HCT116 (cell line): ENCODE measurements around the gene SLC39A12. TPM values are rescaled to one million over a fixed set of nuclear protein-coding genes. Genes with fewer than 3 reads are reported as not detected.

Experiments
- ATAC-seq: fragments of 200-7000 bp; cut with Tn5 transposase; 2 replicates; pipeline ENCODE4 v1.9.1; 2020; ENCODE audit warnings: mild to moderate bottlenecking, moderate library complexity
- BruUV-seq: library from RNA; stranded (reverse); fragments of 400-500 nt; replicated peaks from 2 replicates; lab custom pipeline; 2021; lab: Mats Ljungman, UMichigan
- CTCF ChIA-PET: fragments of 300-600 bp; sonication (Branson Sonifier 250); formaldehyde crosslinking; loops from one replicate; lab custom pipeline; 2021; ENCODE audit warnings: antibody characterized with exemption; lab: Charles Lee
- POLR2A ChIA-PET: fragments of 300-600, 350-600 bp; sonication (Branson Sonifier 250); formaldehyde crosslinking; loops from one replicate; lab custom pipeline; 2021; ENCODE audit warnings: antibody characterized with exemption; lab: Charles Lee
- RAD21 ChIA-PET, 2 experiments: fragments of 300-600 bp; sonication (Branson Sonifier 250); formaldehyde crosslinking; loops; one replicate each; lab custom pipeline; 2023; ENCODE audit warnings: low total read pairs in 2 of 2; ENCODE audit not compliant: uncharacterized antibody in 2 of 2, unreplicated experiment in 2 of 2, low non-redundant PET in 1 of 2; lab: Charles Lee
- DNase-seq: peaks from one replicate; pipeline ENCODE4 v3.0.0-alpha.2; 2010; ENCODE audit warnings: low read depth, low spot score
- H2AFZ ChIP-seq: fragments of 200-600 bp; shearing (Covaris generic), sonication (generic); 2 replicates; pipeline ENCODE4 v1.6.1; 2017; ENCODE audit warnings: low read depth, mixed run types, mixed read lengths, antibody characterized with exemption, low read length; ENCODE audit not compliant: poor library complexity, severe bottlenecking
- H3K27ac ChIP-seq: 2 replicates; pipeline ENCODE4 v1.5.1; 2012; ENCODE audit warnings: low read depth, low read length
- H3K27me3 ChIP-seq: fragments of 200-600 bp; sonication (generic); 2 replicates; pipeline ENCODE4 v1.6.1; 2016; ENCODE audit warnings: mixed run types, low read length, mixed read lengths; ENCODE audit not compliant: insufficient read depth
- H3K36me3 ChIP-seq, 2 experiments: fragments of 200-500 bp in 1 of 2; fragments of 200-600 bp in 1 of 2; sonication (Bioruptor generic) in 1 of 2; sonication (generic) in 1 of 2; 2 replicates each; pipeline versions ENCODE4 v1.5.1 to v1.6.1; 2014 to 2016; ENCODE audit warnings: low read length in 2 of 2, inconsistent platforms in 1 of 2, mixed read lengths in 1 of 2, mixed run types in 1 of 2; ENCODE audit not compliant: insufficient read depth in 2 of 2, control insufficient read depth in 1 of 2
- H3K4me1 ChIP-seq, 2 experiments: fragments of 200-600 bp in 1 of 2; sonication (generic) in 1 of 2; 2 replicates each; pipeline versions ENCODE4 v1.5.1 to v1.6.1; 2012 to 2017; ENCODE audit warnings: low read length in 2 of 2, inconsistent platforms in 1 of 2, mild to moderate bottlenecking in 1 of 2, mixed read lengths in 1 of 2, mixed run types in 1 of 2, moderate library complexity in 1 of 2; ENCODE audit not compliant: insufficient read depth in 2 of 2, control insufficient read depth in 1 of 2
- H3K4me2 ChIP-seq: fragments of 200-600 bp; sonication (generic); 2 replicates; pipeline ENCODE4 v1.6.1; 2017; ENCODE audit warnings: mixed run types, low read length, mixed read lengths
- H3K4me3 ChIP-seq, 2 experiments: fragments of 200-600 bp in 1 of 2; sonication (generic) in 1 of 2; replicated peaks in 1 of 2; 2 replicates each; pipeline ENCODE4 v1.5.1; 2011 to 2016; ENCODE audit warnings: low read length in 2 of 2, control low read depth in 1 of 2, low read depth in 1 of 2, mild to moderate bottlenecking in 1 of 2, mixed read lengths in 1 of 2, mixed run types in 1 of 2
- H3K79me2 ChIP-seq: fragments of 200-600 bp; sonication (generic); 2 replicates; pipeline ENCODE4 v1.6.1; 2017; ENCODE audit warnings: mild to moderate bottlenecking, mixed run types, low read length, moderate library complexity, mixed read lengths; ENCODE audit not compliant: insufficient read depth
- H3K9ac ChIP-seq: fragments of 200-600 bp; sonication (generic); 2 replicates; pipeline ENCODE4 v1.6.1; 2016; ENCODE audit warnings: low read length, mixed read lengths
- H3K9me2 ChIP-seq: fragments of 200-600 bp; sonication (generic), shearing (Covaris generic); 2 replicates; pipeline ENCODE4 v1.6.1; 2017; ENCODE audit warnings: mixed run types, mild to moderate bottlenecking, moderate library complexity; ENCODE audit not compliant: insufficient read depth
- H3K9me3 ChIP-seq, 2 experiments: fragments of 200-500 bp in 1 of 2; fragments of 200-600 bp in 1 of 2; sonication (Bioruptor generic) in 1 of 2; sonication (generic) in 1 of 2; 2 replicates each; pipeline ENCODE4 v1.6.1; 2014 to 2017; ENCODE audit warnings: low read length in 2 of 2, mixed read lengths in 2 of 2, inconsistent platforms in 1 of 2, low read depth in 1 of 2, mild to moderate bottlenecking in 1 of 2, mixed run types in 1 of 2, moderate library complexity in 1 of 2; ENCODE audit not compliant: control insufficient read depth in 1 of 2, insufficient read depth in 1 of 2
- H4K20me1 ChIP-seq: fragments of 200-600 bp; sonication (generic), shearing (Covaris generic); 2 replicates; pipeline ENCODE4 v1.6.1; 2017; ENCODE audit warnings: mixed run types, mild to moderate bottlenecking, moderate library complexity; ENCODE audit not compliant: insufficient read depth
- ATF3 ChIP-seq: IDR thresholded peaks from 2 replicates; pipeline ENCODE4 v1.6.1; 2012
- CBX3 ChIP-seq: IDR thresholded peaks from 2 replicates; pipeline ENCODE4 v1.6.1; 2012; ENCODE audit warnings: low read depth
- CEBPB ChIP-seq: IDR thresholded peaks from 2 replicates; pipeline ENCODE4 v1.6.1; 2012; ENCODE audit warnings: low read depth
- CTCF ChIP-seq, 3 experiments: fragments of 200-600 bp in 1 of 3; sonication (generic) in 1 of 3; IDR thresholded peaks in 2 of 3; conservative IDR thresholded peaks in 1 of 3; 2 replicates each; pipeline ENCODE4 v1.5.1; 2012 to 2017; ENCODE audit warnings: low read depth in 2 of 3, low read length in 2 of 3, antibody characterized with exemption in 1 of 3, borderline replicate concordance in 1 of 3, control low read depth in 1 of 3, mild to moderate bottlenecking in 1 of 3, mixed read lengths in 1 of 3, mixed run types in 1 of 3, moderate library complexity in 1 of 3; ENCODE audit not compliant: insufficient read depth in 1 of 3
- ELF1 ChIP-seq: IDR thresholded peaks from 2 replicates; pipeline ENCODE4 v1.6.1; 2012; ENCODE audit warnings: low read depth, borderline replicate concordance
- EZH2phosphoT487 ChIP-seq: fragments of 200-600 bp; IDR thresholded peaks from 2 replicates; pipeline ENCODE4 v1.6.1; 2018; ENCODE audit warnings: antibody characterized with exemption, borderline replicate concordance
- FOSL1 ChIP-seq: IDR thresholded peaks from 2 replicates; pipeline ENCODE4 v1.6.1; 2012; ENCODE audit warnings: low read depth
- JUND ChIP-seq: IDR thresholded peaks from 2 replicates; pipeline ENCODE4 v1.6.1; 2012
- POLR2AphosphoS5 ChIP-seq: IDR thresholded peaks from 2 replicates; pipeline ENCODE4 v1.6.1; 2011; ENCODE audit warnings: mild to moderate bottlenecking, low read depth, low read length, moderate library complexity
- SP1 ChIP-seq: IDR thresholded peaks from 2 replicates; pipeline ENCODE4 v1.6.1; 2012; ENCODE audit warnings: low read depth
- YY1 ChIP-seq: IDR thresholded peaks from 2 replicates; pipeline ENCODE4 v1.6.1; 2011; ENCODE audit warnings: low read length, low read depth, moderate library complexity, mild to moderate bottlenecking; ENCODE audit not compliant: insufficient replicate concordance; ENCODE audit errors: extremely low read depth
- ZNF274 ChIP-seq: fragments of 200-500 bp; sonication (Bioruptor generic); IDR thresholded peaks from 2 replicates; pipeline ENCODE4 v1.6.1; 2014; ENCODE audit warnings: mild to moderate bottlenecking, low read depth, low read length, inconsistent platforms
- intact Hi-C: fragments of 100-400 bp; cut with micrococcal nuclease; formaldehyde crosslinking; loops from 2 replicates; pipeline ENCODE4 v1.10.0; 2022
- total RNA-seq: library from RNA; stranded (reverse); gene quantifications from one replicate; pipeline ENCODE4 v1.2.1, GENCODE V29; 2021; ENCODE audit not compliant: unreplicated experiment
- TF ChIP-seq, protein P1 (sequence below): IDR thresholded peaks from 2 replicates; pipeline ENCODE4 v1.6.1; 2011; ENCODE audit warnings: mild to moderate bottlenecking, low read length, moderate library complexity; ENCODE audit not compliant: insufficient replicate concordance; ENCODE audit errors: extremely low read depth

Gene SLC39A12
- total RNA-seq, 1 experiment from 2014 or later: not detected

DNA sequence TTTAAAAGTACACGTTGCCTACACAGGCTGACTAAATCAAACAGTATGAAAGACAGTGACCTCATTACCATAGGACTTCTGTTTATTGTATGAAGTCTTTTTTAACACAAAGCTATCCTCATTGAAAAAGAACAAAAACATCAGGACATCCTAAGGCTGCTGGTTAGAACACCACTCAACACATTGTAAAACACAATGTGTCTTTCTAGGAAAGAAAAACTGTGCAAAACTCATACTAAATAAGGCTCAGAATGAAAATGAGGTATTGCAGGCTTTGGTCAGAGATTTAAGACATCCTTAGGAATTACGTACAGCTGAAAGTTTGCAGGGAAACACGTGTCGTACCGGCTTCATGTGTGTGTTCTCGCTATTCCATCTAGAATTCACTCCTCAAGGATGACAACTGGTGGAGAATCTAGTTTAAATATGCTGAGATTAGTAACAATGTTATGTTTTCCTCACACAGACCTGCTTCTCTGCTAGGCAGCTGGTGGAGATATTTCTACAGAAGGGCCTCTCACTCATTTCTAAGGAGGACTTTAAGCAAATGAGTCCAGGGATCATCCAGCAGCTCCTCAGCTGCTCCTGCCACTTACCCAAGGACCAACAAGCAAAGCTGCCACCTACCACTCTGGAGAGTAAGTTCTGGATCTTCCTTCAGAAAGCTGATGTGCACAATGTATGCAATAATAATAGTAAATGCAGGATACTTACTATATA lies 29.3 kb downstream of the SLC39A12 start:
- CTCF ChIA-PET: no interaction called here
- no peak for ATAC-seq
- Histone ChIP-seq H3K27ac (no peak overlapping the region), H3K27me3 (0 out of 2 replicates have a peak, but pooled peaks cover 5% of the 10 kb centered on the region), H2AFZ (no peak overlapping the region), H3K4me1 (peaks cover 29% of the 10 kb centered on the region in 2 experiments), H3K79me2 (no peaks in the 10 kb centered on the region), H3K9me3 (no peaks in the 10 kb centered on the region), H3K36me3 (no peaks in the 10 kb centered on the region), H3K9ac (no peak overlapping the region), H3K4me2 (peak overlapping the region; percentile 60), H3K4me3 (no peak overlapping the region), H3K9me2 (no peaks in the 10 kb centered on the region), H4K20me1 (no peaks in the 10 kb centered on the region)
- RAD21 ChIA-PET: no interaction called here
- BruUV-seq: no TSS peak
- intact Hi-C loops: no loop called here
- TF ChIP-seq EZH2phosphoT487 (no peak), ELF1 (no peak), FOSL1 (no peak), ZNF274 (no peak), POLR2AphosphoS5 (no peak)
- DNase-seq: no peak
- POLR2A ChIA-PET: interaction anchor here (0.6 kb wide), 1 partner anchor 78 kb away, joined by 3 read pairs; no protein-coding TSS in a partner anchor

- ChIA-PET POLR2A (no interaction called here), RAD21 (no interaction called here), CTCF (interaction anchor here (1.3 kb wide), 1 partner anchor 134 kb away, joined by 3 read pairs; no protein-coding TSS in a partner anchor)
- DNase-seq (peak; percentile 27), ATAC-seq (peak; percentile 69)
- no peak overlapping the region for H2AFZ ChIP-seq
- intact Hi-C loops: no loop called here
- H3K27me3 ChIP-seq: 0 out of 2 replicates have a peak, but pooled peaks cover 11% of the 10 kb centered on the region
- TF ChIP-seq JUND (peak; percentile 53; the same call in 1 of the 2 replicates), SP1 (peak; percentile 33; the same call in 1 of the 2 replicates), ATF3 (no peak), ZNF274 (no peak), YY1 (no peak), CBX3 (no peak), CEBPB (0 out of 2 replicates have a peak, but pooled peaks have one; percentile 18), EZH2phosphoT487 (no peak), CTCF (IDR thresholded peaks at IDR 0.05 in 2 of 3, conservative IDR thresholded peaks at IDR 0.05 in 1 of 3; ENCODE audit: borderline replicate concordance in 1 of 3, insufficient read depth in 1 of 3, low read depth in 2 of 3, low read length in 2 of 3) (no peak), FOSL1 (peak; percentile 65)
- TF ChIP-seq, protein P1, sequence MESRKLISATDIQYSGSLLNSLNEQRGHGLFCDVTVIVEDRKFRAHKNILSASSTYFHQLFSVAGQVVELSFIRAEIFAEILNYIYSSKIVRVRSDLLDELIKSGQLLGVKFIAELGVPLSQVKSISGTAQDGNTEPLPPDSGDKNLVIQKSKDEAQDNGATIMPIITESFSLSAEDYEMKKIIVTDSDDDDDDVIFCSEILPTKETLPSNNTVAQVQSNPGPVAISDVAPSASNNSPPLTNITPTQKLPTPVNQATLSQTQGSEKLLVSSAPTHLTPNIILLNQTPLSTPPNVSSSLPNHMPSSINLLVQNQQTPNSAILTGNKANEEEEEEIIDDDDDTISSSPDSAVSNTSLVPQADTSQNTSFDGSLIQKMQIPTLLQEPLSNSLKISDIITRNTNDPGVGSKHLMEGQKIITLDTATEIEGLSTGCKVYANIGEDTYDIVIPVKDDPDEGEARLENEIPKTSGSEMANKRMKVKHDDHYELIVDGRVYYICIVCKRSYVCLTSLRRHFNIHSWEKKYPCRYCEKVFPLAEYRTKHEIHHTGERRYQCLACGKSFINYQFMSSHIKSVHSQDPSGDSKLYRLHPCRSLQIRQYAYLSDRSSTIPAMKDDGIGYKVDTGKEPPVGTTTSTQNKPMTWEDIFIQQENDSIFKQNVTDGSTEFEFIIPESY: no peak
- H3K27ac ChIP-seq: peak overlapping the region; percentile 36; the same call in 1 of the 2 replicates
- peaks cover 29% of the 10 kb centered on the region in 2 experiments for H3K4me1 ChIP-seq
- no peaks in the 10 kb centered on the region for H3K36me3 ChIP-seq
- no TSS peak for BruUV-seq
- no peaks in the 10 kb centered on the region for H3K79me2 ChIP-seq
- H3K9me3 ChIP-seq: no peaks in the 10 kb centered on the region
- no peak overlapping the region for H3K4me3 ChIP-seq
- H3K9me2 ChIP-seq: no peaks in the 10 kb centered on the region
- H4K20me1 ChIP-seq: no peaks in the 10 kb centered on the region
- H3K9ac ChIP-seq: no peak overlapping the region
- H3K4me2 ChIP-seq: peak overlapping the region; percentile 60
These were observed 30.2 kb downstream of the SLC39A12 start for GRCh38 chr10:17981766-17982380.
